OCI-LY1 (cell line): ENCODE measurements around the gene HSPA12A.

ENCODE experiments used
- H2AFZ ChIP-seq: fragments of 200-600 bp; sonication (generic), shearing (Covaris generic); 2 replicates; pipeline ENCODE4 v1.6.0; 2014; ENCODE audit warnings: antibody characterized with exemption, mild to moderate bottlenecking, low read length
- H3F3A ChIP-seq: fragments of 200-600 bp; sonication (generic), shearing (Covaris generic); 2 replicates; pipeline ENCODE4 v1.6.0; 2014; ENCODE audit warnings: mild to moderate bottlenecking, antibody characterized with exemption, low read length, moderate library complexity; ENCODE audit not compliant: insufficient read depth
- H3K27ac ChIP-seq: fragments of 200-600 bp; sonication (generic); 2 replicates; pipeline ENCODE4 v1.5.1; 2014; ENCODE audit warnings: low read length, mixed run types, mild to moderate bottlenecking, low read depth; ENCODE audit not compliant: poor library complexity, severe bottlenecking
- H3K27me3 ChIP-seq: fragments of 200-600 bp; sonication (generic); 2 replicates; pipeline ENCODE4 v1.6.0; 2014; ENCODE audit warnings: antibody characterized with exemption, mild to moderate bottlenecking, low read length, moderate library complexity; ENCODE audit not compliant: insufficient read depth
- H3K36me3 ChIP-seq: fragments of 200-600 bp; sonication (generic); 2 replicates; pipeline ENCODE4 v1.6.1; 2014; ENCODE audit warnings: mild to moderate bottlenecking, antibody characterized with exemption, low read length, moderate library complexity, mixed read lengths; ENCODE audit not compliant: insufficient read depth
- H3K4me1 ChIP-seq: fragments of 200-600 bp; sonication (generic); 2 replicates; pipeline ENCODE4 v1.5.1; 2014; ENCODE audit warnings: mild to moderate bottlenecking, low read length, moderate library complexity; ENCODE audit not compliant: insufficient read depth, severe bottlenecking
- H3K4me2 ChIP-seq: fragments of 200-600 bp; sonication (generic), shearing (Covaris generic); 2 replicates; pipeline ENCODE4 v1.6.1; 2014; ENCODE audit warnings: low read length
- H3K4me3 ChIP-seq: fragments of 200-600 bp; sonication (generic); 2 replicates; pipeline ENCODE4 v1.5.1; 2014; ENCODE audit warnings: low read length, low read depth, mild to moderate bottlenecking, mixed read lengths; ENCODE audit not compliant: poor library complexity, severe bottlenecking
- H3K79me2 ChIP-seq: fragments of 200-600 bp; shearing (Covaris generic); 2 replicates; pipeline ENCODE4 v1.6.1; 2016; ENCODE audit warnings: mixed run types, low read length, mixed read lengths; ENCODE audit not compliant: insufficient read depth
- H3K9ac ChIP-seq: fragments of 200-600 bp; sonication (generic), shearing (Covaris generic); 2 replicates; pipeline ENCODE4 v1.6.1; 2014; ENCODE audit warnings: mild to moderate bottlenecking, low read length, mixed read lengths
- H3K9me2 ChIP-seq: fragments of 200-600 bp; sonication (generic), shearing (Covaris generic); 2 replicates; pipeline ENCODE4 v1.6.1; 2014; ENCODE audit warnings: low read depth, mild to moderate bottlenecking, low read length, mixed read lengths
- H3K9me3 ChIP-seq: fragments of 200-600 bp; shearing (Covaris generic); 2 replicates; pipeline ENCODE4 v1.6.1; 2014; ENCODE audit warnings: low read length, mixed read lengths
- H4K20me1 ChIP-seq: fragments of 200-600 bp; sonication (generic), shearing (Covaris generic); 2 replicates; pipeline ENCODE4 v1.6.0; 2016; ENCODE audit warnings: mild to moderate bottlenecking, low read length; ENCODE audit not compliant: insufficient read depth
- CTCF ChIP-seq: fragments of 200-600 bp; sonication (generic), shearing (Covaris generic); IDR thresholded peaks from 2 replicates; pipeline ENCODE4 v1.5.1; 2017; ENCODE audit warnings: mild to moderate bottlenecking, antibody characterized with exemption, low read length, moderate library complexity, mixed read lengths
- EZH2 ChIP-seq: fragments of 200-600 bp; sonication (generic), shearing (Covaris generic); IDR thresholded peaks from 2 replicates; pipeline ENCODE4 v1.8.0; 2017; ENCODE audit warnings: borderline replicate concordance, mixed run types, mild to moderate bottlenecking, antibody characterized with exemption, low read length, moderate library complexity, mixed read lengths

HSPA12A gene

GRCh38 chr10:116699049-116699448 lies 43.3 kb downstream of the HSPA12A start:
- H3K4me3 ChIP-seq: no peak overlapping the region
- H4K20me1 ChIP-seq: no peaks in the 10 kb centered on the region
- H3K36me3 ChIP-seq: no peaks in the 10 kb centered on the region
- no peaks in the 10 kb centered on the region for H3K9me2 ChIP-seq
- no peak overlapping the region for H3K27ac ChIP-seq
- no peaks in the 10 kb centered on the region for H3F3A ChIP-seq
- H3K9me3 ChIP-seq: no peaks in the 10 kb centered on the region
- TF ChIP-seq EZH2: no peak
- TF ChIP-seq CTCF: no peak
- no peaks in the 10 kb centered on the region for H3K27me3 ChIP-seq
- H3K4me2 ChIP-seq: no peak overlapping the region
- H2AFZ ChIP-seq: no peak overlapping the region
- H3K79me2 ChIP-seq: no peaks in the 10 kb centered on the region
- no peaks in the 10 kb centered on the region for H3K4me1 ChIP-seq
- H3K9ac ChIP-seq: no peak overlapping the region

GRCh38 chr10:116698364-116698763 lies 44.0 kb downstream of the HSPA12A start:
- H3K4me2 ChIP-seq: no peak overlapping the region
- H3K79me2 ChIP-seq: no peaks in the 10 kb centered on the region
- TF ChIP-seq EZH2 (no peak), CTCF (no peak)
- no peak overlapping the region for H3K4me3 ChIP-seq
- H2AFZ ChIP-seq: no peak overlapping the region
- no peaks in the 10 kb centered on the region for H3K9me3 ChIP-seq
- H3K4me1 ChIP-seq: no peaks in the 10 kb centered on the region
- no peaks in the 10 kb centered on the region for H3F3A ChIP-seq
- no peaks in the 10 kb centered on the region for H3K27me3 ChIP-seq
- H3K36me3 ChIP-seq: no peaks in the 10 kb centered on the region
- no peak overlapping the region for H3K9ac ChIP-seq
- H4K20me1 ChIP-seq: no peaks in the 10 kb centered on the region
- no peaks in the 10 kb centered on the region for H3K9me2 ChIP-seq
- no peak overlapping the region for H3K27ac ChIP-seq

- no peaks in the 10 kb centered on the region for H3K79me2 ChIP-seq
These were observed 44.5 kb downstream of the HSPA12A start for GRCh38 chr10:116697816-116698215.

More at GRCh38 chr10:116697816-116698215, 44.5 kb downstream of the HSPA12A start:
- H3K27ac ChIP-seq: no peak overlapping the region
- no peaks in the 10 kb centered on the region for H3F3A ChIP-seq
- H3K4me3 ChIP-seq: no peak overlapping the region
- no peak overlapping the region for H3K9ac ChIP-seq
- H3K9me2 ChIP-seq: no peaks in the 10 kb centered on the region
- no peaks in the 10 kb centered on the region for H4K20me1 ChIP-seq
- H3K4me2 ChIP-seq: no peak overlapping the region
- TF ChIP-seq CTCF (no peak), EZH2 (no peak)
- no peaks in the 10 kb centered on the region for H3K4me1 ChIP-seq
- H2AFZ ChIP-seq: no peak overlapping the region
- H3K9me3 ChIP-seq: no peaks in the 10 kb centered on the region
- no peaks in the 10 kb centered on the region for H3K27me3 ChIP-seq
- H3K36me3 ChIP-seq: no peaks in the 10 kb centered on the region
